GM20000 (cell line): ENCODE data around the gene ATP10B.

Source experiments
- DNase-seq: peaks from one replicate; pipeline ENCODE4 v3.0.0; 2012; ENCODE audit warnings: low spot score
- TF ChIP-seq, protein P1 (sequence below): IDR thresholded peaks from 2 replicates; pipeline ENCODE4 v1.5.1; 2012; ENCODE audit warnings: mild to moderate bottlenecking, control low read depth; ENCODE audit errors: extremely low read depth, missing control alignments

The ATP10B gene

DNA sequence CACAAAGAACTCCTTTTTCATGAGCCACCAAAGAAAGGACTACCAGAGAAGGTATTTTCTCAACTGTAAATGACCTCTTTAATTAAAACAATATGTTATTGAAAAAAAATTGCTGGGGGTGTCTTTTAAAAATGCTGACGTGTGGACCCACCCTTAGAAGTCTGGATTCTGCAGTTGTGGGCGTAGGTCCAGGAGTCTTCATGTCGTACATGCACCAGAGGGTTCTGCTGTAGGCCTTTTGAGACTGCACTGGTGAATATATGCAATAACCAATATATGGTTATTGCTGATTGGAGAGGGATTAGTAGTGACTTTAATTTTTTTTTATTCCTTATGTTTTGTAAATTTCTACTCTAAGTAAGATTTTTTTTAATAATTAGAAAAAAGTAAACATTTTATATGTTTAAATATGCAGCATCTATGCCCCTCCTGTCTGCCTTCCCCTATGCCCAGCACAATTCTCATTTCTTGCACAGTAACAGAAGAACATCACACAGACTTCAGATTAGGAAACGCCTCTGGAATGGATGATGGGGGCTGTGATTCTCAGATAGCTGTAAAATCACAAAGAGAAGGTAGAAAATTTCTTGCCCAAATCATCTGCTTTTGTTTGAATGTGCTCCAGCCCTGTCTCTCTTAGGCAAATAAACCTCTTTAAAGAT lies 328.4 kb downstream of the ATP10B start:
- no peak for DNase-seq
- TF ChIP-seq, protein P1, sequence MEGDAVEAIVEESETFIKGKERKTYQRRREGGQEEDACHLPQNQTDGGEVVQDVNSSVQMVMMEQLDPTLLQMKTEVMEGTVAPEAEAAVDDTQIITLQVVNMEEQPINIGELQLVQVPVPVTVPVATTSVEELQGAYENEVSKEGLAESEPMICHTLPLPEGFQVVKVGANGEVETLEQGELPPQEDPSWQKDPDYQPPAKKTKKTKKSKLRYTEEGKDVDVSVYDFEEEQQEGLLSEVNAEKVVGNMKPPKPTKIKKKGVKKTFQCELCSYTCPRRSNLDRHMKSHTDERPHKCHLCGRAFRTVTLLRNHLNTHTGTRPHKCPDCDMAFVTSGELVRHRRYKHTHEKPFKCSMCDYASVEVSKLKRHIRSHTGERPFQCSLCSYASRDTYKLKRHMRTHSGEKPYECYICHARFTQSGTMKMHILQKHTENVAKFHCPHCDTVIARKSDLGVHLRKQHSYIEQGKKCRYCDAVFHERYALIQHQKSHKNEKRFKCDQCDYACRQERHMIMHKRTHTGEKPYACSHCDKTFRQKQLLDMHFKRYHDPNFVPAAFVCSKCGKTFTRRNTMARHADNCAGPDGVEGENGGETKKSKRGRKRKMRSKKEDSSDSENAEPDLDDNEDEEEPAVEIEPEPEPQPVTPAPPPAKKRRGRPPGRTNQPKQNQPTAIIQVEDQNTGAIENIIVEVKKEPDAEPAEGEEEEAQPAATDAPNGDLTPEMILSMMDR, result no peak

DNA sequence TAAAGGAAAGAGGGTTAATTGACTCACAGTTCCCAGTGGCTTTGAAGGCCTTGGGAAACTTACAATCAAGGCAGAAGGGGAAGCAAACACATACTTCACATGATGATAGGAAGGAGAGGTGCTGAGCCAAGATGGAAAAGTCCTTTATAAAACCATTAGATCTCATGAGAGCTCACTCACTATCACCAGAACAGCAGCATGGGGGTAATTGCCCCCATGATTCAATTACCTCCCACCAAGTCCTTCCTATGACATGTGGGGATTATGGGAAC lies 330.7 kb downstream of the ATP10B start:
- TF ChIP-seq, protein P1, result no peak
- DNase-seq, result no peak

DNA sequence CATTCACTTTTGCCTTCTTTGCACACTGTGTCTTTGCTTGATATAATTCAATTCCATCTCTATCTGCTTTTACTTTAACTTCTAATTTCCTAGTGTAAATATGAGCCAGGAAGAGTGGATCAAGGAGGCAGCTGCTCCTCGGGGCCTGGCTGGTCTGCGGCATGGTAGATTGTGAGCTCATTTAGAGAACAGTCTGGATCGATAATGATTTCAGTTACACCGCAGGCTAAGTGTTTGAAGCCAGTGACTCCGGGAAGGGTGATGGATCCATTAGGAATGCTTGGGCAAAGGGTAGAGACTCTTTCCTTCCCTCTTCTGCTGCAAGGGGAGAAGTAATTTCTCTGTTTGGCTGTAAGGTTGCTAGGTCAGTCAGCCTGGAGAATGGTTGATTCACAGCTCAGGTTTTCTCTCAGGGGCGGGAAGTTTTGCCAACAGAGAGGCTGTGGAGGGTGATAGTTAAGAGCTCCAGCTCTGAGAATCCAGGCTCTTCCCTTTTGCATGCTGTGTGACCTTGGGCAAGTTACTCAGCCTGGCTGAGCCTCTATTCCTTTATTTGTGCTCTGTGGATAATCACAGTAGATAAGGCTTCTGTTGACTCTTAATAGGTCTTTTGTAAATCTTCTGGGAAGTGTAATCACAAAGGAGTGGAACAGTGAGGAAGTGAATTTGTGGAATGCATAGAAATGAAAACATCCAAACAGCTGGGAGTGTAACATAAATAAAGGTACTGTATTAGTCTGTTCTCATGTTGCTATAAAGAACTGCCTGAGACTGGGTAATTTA lies 331.2 kb downstream of the ATP10B start:
- DNase-seq, result no peak
- TF ChIP-seq, protein P1, result no peak

DNA sequence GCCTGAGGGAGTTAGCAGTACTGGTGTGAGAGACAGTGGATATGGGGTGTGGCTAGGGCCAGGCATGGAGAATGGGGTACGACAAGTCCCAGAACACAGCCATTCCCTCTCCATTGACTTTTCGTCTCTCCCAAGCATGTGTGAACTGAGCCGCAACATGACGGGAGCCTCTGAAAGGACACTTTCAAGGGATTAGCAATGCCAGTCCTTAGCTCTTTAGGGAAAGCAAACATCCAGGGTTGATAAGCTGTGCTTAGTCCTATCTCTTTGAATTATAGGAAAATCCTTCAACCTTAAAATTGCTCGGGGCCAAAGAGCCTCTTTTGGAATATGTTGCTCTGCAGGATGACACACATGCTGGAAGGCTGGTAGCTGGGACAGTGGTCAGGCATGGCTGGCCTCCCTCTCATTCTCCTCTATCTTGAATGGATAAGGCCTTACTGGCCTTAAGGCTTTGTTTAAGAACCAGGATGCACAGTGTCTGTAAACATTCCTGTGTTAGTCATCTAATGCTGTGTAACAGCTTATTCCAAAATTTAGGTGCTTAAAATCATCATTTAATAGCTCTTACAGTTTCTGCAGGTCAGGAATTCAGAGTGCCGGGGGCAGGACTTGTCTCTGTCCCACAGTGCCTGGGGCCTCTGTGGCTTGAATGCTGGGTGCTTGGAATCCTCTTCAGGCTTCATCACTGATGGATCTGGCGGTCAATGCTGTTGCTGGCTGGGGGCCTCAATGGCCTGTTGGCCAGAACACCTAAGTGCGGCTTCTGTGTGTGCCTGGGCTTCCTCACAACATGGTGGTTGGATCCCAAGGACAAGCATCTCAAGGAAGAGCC lies 335.1 kb downstream of the ATP10B start:
- TF ChIP-seq, protein P1, result no peak
- no peak for DNase-seq

DNA sequence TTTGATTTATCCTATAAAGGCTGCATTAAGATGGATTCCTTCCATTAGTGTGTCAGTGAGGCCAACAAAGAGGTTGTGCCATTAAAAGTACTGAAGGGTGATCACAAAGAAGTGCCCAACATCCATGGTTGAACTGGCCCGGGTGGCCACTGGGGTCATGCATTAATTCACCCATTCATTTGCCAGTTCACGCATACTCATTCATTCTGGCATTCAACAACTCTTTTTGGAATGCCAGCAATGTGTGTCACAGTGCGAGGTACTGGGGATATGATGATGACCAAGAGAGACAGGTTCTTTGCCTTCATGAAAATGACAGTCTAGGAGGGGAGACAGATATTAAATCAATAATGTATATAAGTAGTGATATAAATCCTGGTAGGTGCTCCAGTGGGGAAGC lies 337.1 kb downstream of the ATP10B start:
- no peak for DNase-seq
- TF ChIP-seq, protein P1, result no peak

DNA sequence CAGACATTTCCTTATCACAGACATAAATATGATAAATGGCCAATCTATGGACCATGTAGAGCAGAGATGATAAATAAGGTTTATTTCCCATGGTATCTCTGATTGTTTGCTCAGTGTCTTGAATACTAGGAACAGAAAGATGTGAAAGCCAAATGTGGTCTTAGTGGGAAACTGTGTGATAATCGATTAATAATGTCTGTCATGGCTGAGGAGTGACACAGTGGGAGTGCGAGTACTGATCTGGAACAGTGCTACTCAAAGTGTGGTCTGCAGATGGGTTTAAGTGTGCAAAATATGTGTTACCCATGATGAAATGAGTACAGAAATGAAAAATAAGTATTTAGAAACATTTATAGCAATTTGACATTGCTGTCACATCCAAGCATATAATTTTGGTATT lies 337.8 kb downstream of the ATP10B start:
- DNase-seq, result no peak
- TF ChIP-seq, protein P1, result no peak

DNA sequence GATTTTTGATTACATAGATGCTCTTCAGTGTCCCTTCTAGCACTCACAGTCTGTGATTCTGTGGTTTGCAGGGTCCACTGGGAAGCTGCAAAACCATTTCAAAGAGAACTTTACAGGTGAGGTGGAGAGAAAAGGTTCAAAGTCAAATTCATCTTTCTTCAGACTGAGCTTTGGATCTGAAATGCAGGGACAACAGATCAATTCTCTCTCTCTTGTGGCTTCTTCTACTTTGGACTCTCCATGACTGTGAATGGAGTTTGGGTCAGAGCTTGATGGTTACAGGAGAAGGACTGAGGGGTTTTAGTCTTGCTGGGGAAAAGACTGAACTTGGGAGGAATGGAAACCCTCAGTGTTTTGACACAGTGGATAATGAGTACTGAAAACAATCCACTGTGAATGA lies 338.5 kb downstream of the ATP10B start:
- no peak for DNase-seq
- TF ChIP-seq, protein P1, result no peak
